WTC11 (cell line): ENCODE data around the gene CARD9. TPM values are rescaled to one million over a fixed set of nuclear protein-coding genes. Genes with fewer than 3 reads are reported as not detected.
A peak's percentile ranks its signal among the peaks of the same experiment; 100 is the strongest.

Experiments used
- ATAC-seq: fragments of 200-7000 bp; cut with Tn5 transposase; 2 replicates; pipeline ENCODE4 v1.10.0; 2021; ENCODE audit warnings: mild to moderate bottlenecking, moderate library complexity
- CTCF ChIA-PET: fragments of 300-600 bp; sonication (Branson Sonifier 250); formaldehyde crosslinking; loops from one replicate; lab custom pipeline; 2021; ENCODE audit warnings: antibody characterized with exemption; lab: Charles Lee
- POLR2A ChIA-PET: fragments of 350-600 bp; sonication (Branson Sonifier 250); formaldehyde crosslinking; loops from one replicate; lab custom pipeline; 2021; ENCODE audit warnings: antibody characterized with exemption; lab: Charles Lee
- DNase-seq: peaks from one replicate; pipeline ENCODE4 v3.0.0; 2021; ENCODE audit warnings: low spot score
- H3K27ac Mint-ChIP-seq: 2 replicates; pipeline ENCODE4 v1.8.0; 2021; ENCODE audit warnings: mixed read lengths
- H3K27me3 Mint-ChIP-seq: 2 replicates; pipeline ENCODE4 v1.8.0; 2021; ENCODE audit warnings: low read depth, mild to moderate bottlenecking, moderate library complexity, mixed read lengths
- H3K36me3 Mint-ChIP-seq: 2 replicates; pipeline ENCODE4 v1.8.0; 2021; ENCODE audit warnings: mixed read lengths
- H3K4me1 Mint-ChIP-seq: 2 replicates; pipeline ENCODE4 v1.8.0; 2022; ENCODE audit warnings: mixed read lengths
- H3K4me3 Mint-ChIP-seq: 2 replicates; pipeline ENCODE4 v1.8.0; 2021; ENCODE audit warnings: mild to moderate bottlenecking, moderate library complexity, mixed read lengths
- H3K9me3 Mint-ChIP-seq: 2 replicates; pipeline ENCODE4 v1.8.0; 2021; ENCODE audit warnings: mixed read lengths
- AR ChIP-seq: fragments of 250-450 bp; sonication (Bioruptor Pico); IDR thresholded peaks from 2 replicates; pipeline ENCODE4 v1.9.0; 2021; ENCODE audit warnings: mild to moderate bottlenecking
- ATF2 ChIP-seq: sonication (generic); formaldehyde crosslinking; IDR thresholded peaks from 2 replicates; pipeline ENCODE4 v1.8.1; 2022; ENCODE audit warnings: low read depth, missing genetic modification reagents, borderline replicate concordance
- CREM ChIP-seq: sonication (generic); formaldehyde crosslinking; IDR thresholded peaks from 2 replicates; pipeline ENCODE4 v1.8.1; 2022; ENCODE audit warnings: mild to moderate bottlenecking, missing genetic modification reagents, moderate library complexity
- CTCF ChIP-seq: fragments of 200-600 bp; IDR thresholded peaks from 2 replicates; pipeline ENCODE4 v1.8.0; 2022; ENCODE audit warnings: antibody characterized with exemption
- E2F5 ChIP-seq: sonication (generic); formaldehyde crosslinking; IDR thresholded peaks from 2 replicates; pipeline ENCODE4 v1.8.1; 2022; ENCODE audit warnings: mild to moderate bottlenecking, moderate library complexity, missing genetic modification reagents
- FOXJ3 ChIP-seq: sonication (generic); formaldehyde crosslinking; IDR thresholded peaks from 2 replicates; pipeline ENCODE4 v1.9.0; 2021; ENCODE audit warnings: missing genetic modification reagents, mild to moderate bottlenecking, borderline replicate concordance
- FOXP4 ChIP-seq: sonication (generic); formaldehyde crosslinking; IDR thresholded peaks from 2 replicates; pipeline ENCODE4 v1.8.0; 2022; ENCODE audit warnings: mild to moderate bottlenecking, missing genetic modification reagents
- GABPB1 ChIP-seq: sonication (generic); formaldehyde crosslinking; IDR thresholded peaks from 2 replicates; pipeline ENCODE4 v1.8.1; 2023; ENCODE audit warnings: mild to moderate bottlenecking, missing genetic modification reagents
- IRF2 ChIP-seq: sonication (generic); formaldehyde crosslinking; IDR thresholded peaks from 2 replicates; pipeline ENCODE4 v1.8.0; 2022; ENCODE audit warnings: low read depth, missing genetic modification reagents, borderline replicate concordance
- JAZF1 ChIP-seq: fragments of 250-450 bp; sonication (Bioruptor Pico); IDR thresholded peaks from 2 replicates; pipeline ENCODE4 v1.9.0; 2021; ENCODE audit warnings: moderate library complexity, mild to moderate bottlenecking, inconsistent platforms
- NFYB ChIP-seq: sonication (generic); formaldehyde crosslinking; conservative IDR thresholded peaks from 2 replicates; pipeline ENCODE4 v1.8.0; 2022; ENCODE audit warnings: low read depth, missing genetic modification reagents
- NR1H2 ChIP-seq: sonication (generic); formaldehyde crosslinking; IDR thresholded peaks from 2 replicates; pipeline ENCODE4 v1.9.0; 2021; ENCODE audit warnings: mild to moderate bottlenecking, moderate library complexity, missing genetic modification reagents
- OVOL2 ChIP-seq: fragments of 250-450 bp; sonication (Bioruptor Pico); IDR thresholded peaks from 2 replicates; pipeline ENCODE4 v1.9.0; 2021; ENCODE audit warnings: mild to moderate bottlenecking, borderline replicate concordance
- RELA ChIP-seq: sonication (generic); formaldehyde crosslinking; IDR thresholded peaks from 2 replicates; pipeline ENCODE4 v1.8.1; 2022; ENCODE audit warnings: missing genetic modification reagents, mild to moderate bottlenecking, borderline replicate concordance
- RORB ChIP-seq: fragments of 250-450 bp; sonication (Bioruptor Pico); IDR thresholded peaks from 2 replicates; pipeline ENCODE4 v1.9.0; 2021; ENCODE audit warnings: mild to moderate bottlenecking
- SP1 ChIP-seq: sonication (generic); formaldehyde crosslinking; conservative IDR thresholded peaks from 2 replicates; pipeline ENCODE4 v1.8.1; 2022; ENCODE audit warnings: missing genetic modification reagents
- ZBTB21 ChIP-seq: sonication (generic); formaldehyde crosslinking; IDR thresholded peaks from 2 replicates; pipeline ENCODE4 v1.8.1; 2023; ENCODE audit warnings: mild to moderate bottlenecking, missing genetic modification reagents, borderline replicate concordance
- ZNF121 ChIP-seq: sonication (generic); formaldehyde crosslinking; IDR thresholded peaks from 2 replicates; pipeline ENCODE4 v1.8.0; 2023; ENCODE audit warnings: missing genetic modification reagents
- ZNF138 ChIP-seq: sonication (generic); formaldehyde crosslinking; conservative IDR thresholded peaks from 2 replicates; pipeline ENCODE4 v1.8.1; 2022; ENCODE audit warnings: mild to moderate bottlenecking, moderate library complexity, missing genetic modification reagents
- ZNF263 ChIP-seq: sonication (generic); formaldehyde crosslinking; IDR thresholded peaks from 2 replicates; pipeline ENCODE4 v1.8.1; 2022; ENCODE audit warnings: low read depth, mild to moderate bottlenecking, moderate library complexity, missing genetic modification reagents
- ZNF416 ChIP-seq: fragments of 250-450 bp; sonication (Bioruptor Pico); IDR thresholded peaks from 2 replicates; pipeline ENCODE4 v1.9.0; 2021; ENCODE audit warnings: mild to moderate bottlenecking, inconsistent platforms
- ZNF671 ChIP-seq: fragments of 250-450 bp; sonication (Bioruptor Pico); IDR thresholded peaks from 2 replicates; pipeline ENCODE4 v1.8.0; 2021; ENCODE audit warnings: mild to moderate bottlenecking
- total RNA-seq: library from RNA; stranded (reverse); gene quantifications from 3 replicates; pipeline ENCODE4 v1.2.3, GENCODE V29; 2021
- TF ChIP-seq, protein P1 (sequence below): sonication (generic); formaldehyde crosslinking; IDR thresholded peaks from 2 replicates; pipeline ENCODE4 v1.8.0; 2022; ENCODE audit warnings: mild to moderate bottlenecking, missing genetic modification reagents

Gene CARD9
- total RNA-seq, 1 experiment from 2014 or later = 0.96 TPM

GRCh38 chr9:136342181-136343120, 31.0 kb downstream of the CARD9 start (continued):
- TF ChIP-seq ZBTB21 (CRISPR knock-in tag) (no peak), AR (no peak), RORB (CRISPR knock-in tag) (no peak), SP1 (CRISPR knock-in tag) (peak; percentile 89), ZNF121 (CRISPR knock-in tag) (no peak), NFYB (CRISPR knock-in tag) (no peak), IRF2 (CRISPR knock-in tag) (no peak), JAZF1 (CRISPR knock-in tag) (no peak), CTCF (no peak), E2F5 (CRISPR knock-in tag) (no peak), FOXP4 (no peak), OVOL2 (CRISPR knock-in tag) (no peak), CREM (no peak), ZNF263 (CRISPR knock-in tag) (peak; percentile 22; the same call in 1 of the 2 replicates), ZNF416 (no peak)

- H3K4me1 Mint-ChIP-seq = no peaks in the 10 kb centered on the region
- H3K4me3 Mint-ChIP-seq = peak overlapping the region; percentile 47
- no peak for TF ChIP-seq ZNF671 (CRISPR knock-in tag)
- TF ChIP-seq ZNF416 = no peak
- TF ChIP-seq ATF2 (CRISPR knock-in tag) = no peak
- TF ChIP-seq NR1H2 (CRISPR knock-in tag) = no peak
- no peak for TF ChIP-seq RELA (CRISPR knock-in tag)
- TF ChIP-seq CTCF = no peak
- no peak for TF ChIP-seq FOXJ3 (CRISPR knock-in tag)
- TF ChIP-seq OVOL2 (CRISPR knock-in tag) = no peak
- no peak for TF ChIP-seq GABPB1 (CRISPR knock-in tag)
- TF ChIP-seq, protein P1, sequence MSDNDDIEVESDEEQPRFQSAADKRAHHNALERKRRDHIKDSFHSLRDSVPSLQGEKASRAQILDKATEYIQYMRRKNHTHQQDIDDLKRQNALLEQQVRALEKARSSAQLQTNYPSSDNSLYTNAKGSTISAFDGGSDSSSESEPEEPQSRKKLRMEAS (CRISPR knock-in tag) = no peak
- no peak for TF ChIP-seq ZNF138 (CRISPR knock-in tag)
- no peak for TF ChIP-seq E2F5 (CRISPR knock-in tag)
These were observed 31.7 kb downstream of the CARD9 start for GRCh38 chr9:136341769-136342168.

More at GRCh38 chr9:136341769-136342168, 31.7 kb downstream of the CARD9 start:
- Mint-ChIP-seq H3K9me3 (no peaks in the 10 kb centered on the region), H3K36me3 (no peaks in the 10 kb centered on the region), H3K27ac (no peak overlapping the region), H3K27me3 (no peaks in the 10 kb centered on the region)
- ATAC-seq (no peak), DNase-seq (no peak)
- ChIA-PET CTCF (interaction anchor here (0.6 to 3.3 kb wide), 9 partner anchors 10 to 171 kb away, joined by 3 to 33 read pairs (median 4); partner anchors contain the start of gene DNLZ), POLR2A (interaction anchor here (1.3 kb wide), 1 partner anchor 21 kb away, joined by 3 read pairs; no protein-coding TSS in a partner anchor)
